ENCODE results near the gene GTF2A1. TPM values are rescaled to one million over a fixed set of nuclear protein-coding genes. Genes with fewer than 3 reads are reported as not detected.
A peak's percentile ranks its signal among the peaks of the same experiment; 100 is the strongest.

Gene GTF2A1
- total RNA-seq, 3 donors from 2014 or later: 27.5 to 33.3 (median 29.7) TPM

DNA sequence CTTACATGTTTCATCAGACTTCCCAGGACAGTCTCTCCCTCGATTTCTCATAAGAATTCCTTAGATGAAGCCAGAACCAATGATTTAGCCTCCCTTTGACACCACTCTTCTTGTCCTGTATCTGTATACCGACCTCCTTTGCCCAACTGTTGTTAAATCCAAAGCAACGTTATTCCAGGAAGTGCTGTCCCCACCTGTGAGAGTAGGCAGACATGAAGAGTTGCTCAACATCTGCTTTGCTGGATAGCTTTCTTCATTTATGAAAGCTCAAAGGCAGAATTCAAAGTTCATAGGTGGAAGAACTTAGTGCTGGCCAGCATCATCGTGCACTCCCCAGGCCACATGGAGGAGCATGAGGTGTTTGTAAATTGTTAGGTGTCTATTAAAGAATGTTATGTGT, 55.6 kb downstream of the GTF2A1 start:
- no peak for TF ChIP-seq POLR2AphosphoS5 (IDR thresholded peaks at IDR 0.05)
- TF ChIP-seq, protein P1, sequence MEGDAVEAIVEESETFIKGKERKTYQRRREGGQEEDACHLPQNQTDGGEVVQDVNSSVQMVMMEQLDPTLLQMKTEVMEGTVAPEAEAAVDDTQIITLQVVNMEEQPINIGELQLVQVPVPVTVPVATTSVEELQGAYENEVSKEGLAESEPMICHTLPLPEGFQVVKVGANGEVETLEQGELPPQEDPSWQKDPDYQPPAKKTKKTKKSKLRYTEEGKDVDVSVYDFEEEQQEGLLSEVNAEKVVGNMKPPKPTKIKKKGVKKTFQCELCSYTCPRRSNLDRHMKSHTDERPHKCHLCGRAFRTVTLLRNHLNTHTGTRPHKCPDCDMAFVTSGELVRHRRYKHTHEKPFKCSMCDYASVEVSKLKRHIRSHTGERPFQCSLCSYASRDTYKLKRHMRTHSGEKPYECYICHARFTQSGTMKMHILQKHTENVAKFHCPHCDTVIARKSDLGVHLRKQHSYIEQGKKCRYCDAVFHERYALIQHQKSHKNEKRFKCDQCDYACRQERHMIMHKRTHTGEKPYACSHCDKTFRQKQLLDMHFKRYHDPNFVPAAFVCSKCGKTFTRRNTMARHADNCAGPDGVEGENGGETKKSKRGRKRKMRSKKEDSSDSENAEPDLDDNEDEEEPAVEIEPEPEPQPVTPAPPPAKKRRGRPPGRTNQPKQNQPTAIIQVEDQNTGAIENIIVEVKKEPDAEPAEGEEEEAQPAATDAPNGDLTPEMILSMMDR (IDR thresholded peaks at IDR 0.05): no peak
- TF ChIP-seq POLR2A (IDR thresholded peaks at IDR 0.05): no peak
- H3K4me3 ChIP-seq: no peak overlapping the region
- no peak overlapping the region for H3K27ac ChIP-seq
- no peaks in the 10 kb centered on the region for H3K9me3 ChIP-seq
- no peak for DNase-seq (ENCODE audit: low spot score in 2 of 2)
- intact Hi-C loops (cut with DNase I; ENCODE audit: low total_unique reads): no loop called here
- no peaks in the 10 kb centered on the region for H3K4me1 ChIP-seq
- H3K27me3 ChIP-seq: no peaks in the 10 kb centered on the region
- H3K36me3 ChIP-seq: no peaks in the 10 kb centered on the region

DNA sequence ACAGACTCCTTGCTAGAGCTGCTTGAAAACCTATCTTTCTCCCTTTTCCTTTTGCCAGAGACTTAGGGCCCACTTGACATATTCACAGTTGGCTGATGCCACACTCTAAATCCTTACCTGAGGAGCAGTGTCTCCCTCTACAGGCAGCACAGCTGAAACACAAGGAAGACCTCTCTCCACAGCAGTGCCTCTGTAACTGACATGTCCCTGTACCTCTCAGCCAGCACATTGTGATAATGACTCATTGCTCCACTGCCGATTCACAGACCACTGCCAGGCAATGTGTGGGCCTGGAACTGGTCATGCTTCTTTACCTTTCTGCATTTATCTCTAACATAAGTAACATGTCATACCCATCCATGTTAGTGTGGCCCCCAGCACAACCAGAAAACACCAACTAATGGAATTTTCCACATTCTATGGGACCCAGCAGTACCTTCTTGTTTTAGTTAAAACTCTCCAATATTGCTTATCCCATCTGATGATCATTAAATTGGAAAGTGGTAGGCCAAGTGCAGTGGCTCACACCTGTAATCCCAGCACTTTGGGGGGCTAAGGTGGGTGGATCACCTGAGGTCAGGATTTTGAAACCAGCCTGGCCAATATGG, 56.5 kb downstream of the GTF2A1 start:
- Histone ChIP-seq H3K4me1 (no peaks in the 10 kb centered on the region), H3K9me3 (no peaks in the 10 kb centered on the region), H3K27ac (no peak overlapping the region), H3K27me3 (no peaks in the 10 kb centered on the region), H3K36me3 (no peaks in the 10 kb centered on the region), H3K4me3 (no peak overlapping the region)
- no peak for TF ChIP-seq POLR2AphosphoS5 (IDR thresholded peaks at IDR 0.05)
- TF ChIP-seq, protein P1 (IDR thresholded peaks at IDR 0.05): peak in 1 of 3 donors; percentile 29
- intact Hi-C loops (cut with DNase I; ENCODE audit: low total_unique reads): no loop called here
- no peak for DNase-seq (ENCODE audit: low spot score in 2 of 2)

DNA sequence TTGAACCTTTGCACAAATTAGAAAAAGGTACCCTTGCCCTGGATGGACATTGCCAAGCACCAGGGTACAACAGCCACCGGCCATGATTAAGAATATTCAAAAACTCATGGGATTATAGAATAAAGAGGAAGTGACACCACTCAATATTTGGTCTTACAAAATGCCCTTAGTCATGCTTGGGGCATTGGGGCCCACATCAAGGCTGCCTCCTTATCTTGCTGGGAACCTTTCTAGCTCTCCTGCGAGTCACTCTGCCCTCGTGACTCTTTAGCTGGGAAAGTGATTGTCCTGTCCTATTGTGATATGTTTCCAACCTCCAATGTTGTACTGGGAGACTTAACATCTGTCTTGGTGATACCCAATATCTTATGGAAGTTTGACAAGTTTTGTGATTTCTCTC, 57.8 kb downstream of the GTF2A1 start:
- intact Hi-C loops (cut with DNase I; ENCODE audit: low total_unique reads): no loop called here
- H3K4me1 ChIP-seq: no peaks in the 10 kb centered on the region

DNA sequence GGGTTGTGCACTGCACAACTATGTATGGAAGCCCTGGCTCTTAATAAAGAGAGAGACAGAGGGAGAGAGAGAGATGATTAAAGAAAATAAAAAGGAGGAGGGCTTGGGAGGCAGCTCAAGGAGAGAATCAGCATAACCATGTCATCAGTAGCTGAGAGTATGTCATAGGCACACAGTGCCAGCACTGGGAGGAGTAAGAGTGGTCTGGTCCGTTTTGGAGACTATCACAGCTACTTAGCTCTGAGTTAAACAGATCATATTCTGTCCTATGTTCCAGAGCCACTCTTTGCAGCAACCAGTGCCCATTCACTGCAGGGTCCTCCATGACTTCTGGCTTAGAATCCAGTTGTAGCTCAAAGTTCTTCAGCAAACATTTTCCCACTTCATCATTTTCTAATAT, 59.0 kb downstream of the GTF2A1 start:
- TF ChIP-seq, protein P1 (IDR thresholded peaks at IDR 0.05): no peak
- TF ChIP-seq POLR2AphosphoS5 (IDR thresholded peaks at IDR 0.05) (no peak), POLR2A (IDR thresholded peaks at IDR 0.05) (no peak)
- no peak for DNase-seq (ENCODE audit: low spot score in 2 of 2)
- no peak overlapping the region for H3K27ac ChIP-seq
- no peaks in the 10 kb centered on the region for H3K9me3 ChIP-seq
- no peaks in the 10 kb centered on the region for H3K27me3 ChIP-seq
- no peak overlapping the region for H3K4me3 ChIP-seq
- no peaks in the 10 kb centered on the region for H3K4me1 ChIP-seq
- intact Hi-C loops (cut with DNase I; ENCODE audit: low total_unique reads): no loop called here
- H3K36me3 ChIP-seq: no peaks in the 10 kb centered on the region

More for the DNA sequence above, 57.8 kb downstream of the GTF2A1 start:
- Histone ChIP-seq H3K27me3 (no peaks in the 10 kb centered on the region), H3K9me3 (no peaks in the 10 kb centered on the region), H3K4me3 (no peak overlapping the region), H3K36me3 (no peaks in the 10 kb centered on the region), H3K27ac (no peak overlapping the region)
- no peak for TF ChIP-seq POLR2A (IDR thresholded peaks at IDR 0.05)
- TF ChIP-seq POLR2AphosphoS5 (IDR thresholded peaks at IDR 0.05): no peak
- TF ChIP-seq, protein P1 (IDR thresholded peaks at IDR 0.05): no peak
- no peak for DNase-seq (ENCODE audit: low spot score in 2 of 2)

DNA sequence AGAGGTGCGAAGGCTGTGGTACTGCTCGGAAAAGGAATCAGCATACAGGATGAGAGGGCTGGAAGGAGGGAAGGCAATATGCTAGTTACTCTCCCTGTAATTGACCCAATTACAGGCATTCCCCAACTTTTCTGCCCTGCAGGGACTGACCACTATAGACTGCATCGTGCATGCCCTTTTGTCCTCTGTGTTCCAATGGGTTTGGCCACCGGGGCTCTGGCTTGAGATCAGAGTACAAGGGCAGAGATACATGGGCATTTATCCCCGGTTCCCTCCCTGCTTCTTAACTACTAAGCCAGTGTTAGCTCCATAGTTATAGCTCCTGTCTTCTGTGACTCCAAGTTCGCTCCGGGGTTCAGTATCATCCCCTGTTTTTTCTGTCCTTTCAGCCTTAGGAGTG, 59.7 kb downstream of the GTF2A1 start:
- Histone ChIP-seq H3K9me3 (no peaks in the 10 kb centered on the region), H3K36me3 (no peaks in the 10 kb centered on the region), H3K4me1 (no peaks in the 10 kb centered on the region), H3K27ac (no peak overlapping the region), H3K4me3 (no peak overlapping the region), H3K27me3 (no peaks in the 10 kb centered on the region)
- DNase-seq (ENCODE audit: low spot score in 2 of 2): no peak
- intact Hi-C loops (cut with DNase I; ENCODE audit: low total_unique reads): no loop called here
- TF ChIP-seq, protein P1 (IDR thresholded peaks at IDR 0.05): no peak
- TF ChIP-seq POLR2AphosphoS5 (IDR thresholded peaks at IDR 0.05): no peak
- TF ChIP-seq POLR2A (IDR thresholded peaks at IDR 0.05): no peak
